Esophagus squamous epithelium (tissue), 5 donors: ENCODE data around the gene FBXO2. TPM values are rescaled to one million over a fixed set of nuclear protein-coding genes. Genes with fewer than 3 reads are reported as not detected.
A peak's percentile ranks its signal among the peaks of the same experiment; 100 is the strongest.

Source experiments
- DNase-seq: peaks from one replicate; lab custom pipeline; 2025; lab: John Stamatoyannopoulos, UW
- H3K27ac ChIP-seq, 4 donors: fragments of 200-600 bp; sonication (generic); one replicate each; pipeline ENCODE4 v1.5.1; 2016 to 2019; ENCODE audit warnings: mild to moderate bottlenecking in 1 of 4
- H3K27me3 ChIP-seq, 4 donors: fragments of 200-600 bp; sonication (generic); 1 replicate in 3 of 4; 2 replicates in 1 of 4; pipeline versions ENCODE4 v1.5.1 to v1.6.0; 2017 to 2021; ENCODE audit warnings: antibody characterized with exemption in 1 of 4
- H3K36me3 ChIP-seq, 3 donors: fragments of 200-600 bp; sonication (generic); one replicate each; pipeline ENCODE4 v1.5.1; 2016 to 2019
- H3K4me1 ChIP-seq, 3 donors: fragments of 200-600 bp; sonication (generic); one replicate each; pipeline ENCODE4 v1.5.1; 2017 to 2019
- H3K4me3 ChIP-seq, 4 donors: fragments of 200-600 bp; sonication (generic); 1 replicate in 3 of 4; 2 replicates in 1 of 4; pipeline ENCODE4 v1.5.1; 2016 to 2019; ENCODE audit warnings: mild to moderate bottlenecking in 2 of 4, moderate library complexity in 1 of 4
- H3K9me3 ChIP-seq, 3 donors: fragments of 200-600 bp; sonication (generic); one replicate each; pipeline ENCODE4 v1.5.1; 2016 to 2019
- POLR2A ChIP-seq, 4 donors: fragments of 450-650 bp; IDR thresholded peaks; one replicate each; pipeline ENCODE4 v1.6.1; 2017; ENCODE audit warnings: antibody characterized with exemption in 4 of 4, mild to moderate bottlenecking in 4 of 4, moderate library complexity in 3 of 4
- WGBS, 2 donors: methylation state at CpG; one replicate each; pipeline ENCODE4 v1.1.5; 2018; 5-methylcytosine and 5-hydroxymethylcytosine counted together
- intact Hi-C: fragments of 100-400 bp; cut with DNase I; formaldehyde crosslinking; loops from one replicate; pipeline ENCODE4 v1.15.0; 2022
- total RNA-seq, 4 donors: library from RNA; depleted of rRNA; stranded (reverse); fragments of >200 nt; gene quantifications; one replicate each; pipeline ENCODE4 v1.1.0, GENCODE V29; 2016
- TF ChIP-seq, protein P1 (sequence below), 6 experiments: fragments of 450-650 bp in 4 of 6; fragments of 200-600 bp in 2 of 6; sonication (generic) in 2 of 6; IDR thresholded peaks; one replicate each; pipeline ENCODE4 v1.5.1; 2016 to 2019; ENCODE audit warnings: antibody characterized with exemption in 6 of 6, mild to moderate bottlenecking in 4 of 6, moderate library complexity in 4 of 6
- donor health status: DM: yes; HTN: yes; CAD: no.

FBXO2 gene
- total RNA-seq, 4 donors from 2014 or later = 2.6 to 13.6 (median 8.0) TPM

DNA sequence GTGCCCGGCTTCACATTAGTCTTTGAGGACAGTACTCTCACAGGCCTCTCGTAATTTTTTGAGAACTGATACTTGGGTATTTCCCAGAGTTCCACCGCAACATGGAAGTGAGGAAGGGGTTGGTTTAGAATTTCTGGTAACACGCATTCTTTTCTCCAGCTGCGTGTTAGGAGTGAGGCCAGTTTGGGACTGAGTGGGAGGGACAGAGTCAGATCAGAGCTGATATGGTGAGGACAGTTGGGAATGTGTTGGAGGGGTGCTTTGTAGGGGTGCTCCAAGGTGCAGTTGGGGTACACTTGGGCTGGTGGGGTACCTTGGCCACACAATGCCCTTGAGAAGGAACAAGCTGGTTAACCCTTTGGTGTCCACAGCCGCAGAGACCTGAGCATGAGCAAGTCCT is 16.5 kb upstream of the FBXO2 start:
- 47 to 74% methylated on average over 5 to 6 of the region's 6 CpGs for WGBS, 2 donors
- no peak for TF ChIP-seq POLR2A (IDR thresholded peaks at IDR 0.05)
- TF ChIP-seq, protein P1, sequence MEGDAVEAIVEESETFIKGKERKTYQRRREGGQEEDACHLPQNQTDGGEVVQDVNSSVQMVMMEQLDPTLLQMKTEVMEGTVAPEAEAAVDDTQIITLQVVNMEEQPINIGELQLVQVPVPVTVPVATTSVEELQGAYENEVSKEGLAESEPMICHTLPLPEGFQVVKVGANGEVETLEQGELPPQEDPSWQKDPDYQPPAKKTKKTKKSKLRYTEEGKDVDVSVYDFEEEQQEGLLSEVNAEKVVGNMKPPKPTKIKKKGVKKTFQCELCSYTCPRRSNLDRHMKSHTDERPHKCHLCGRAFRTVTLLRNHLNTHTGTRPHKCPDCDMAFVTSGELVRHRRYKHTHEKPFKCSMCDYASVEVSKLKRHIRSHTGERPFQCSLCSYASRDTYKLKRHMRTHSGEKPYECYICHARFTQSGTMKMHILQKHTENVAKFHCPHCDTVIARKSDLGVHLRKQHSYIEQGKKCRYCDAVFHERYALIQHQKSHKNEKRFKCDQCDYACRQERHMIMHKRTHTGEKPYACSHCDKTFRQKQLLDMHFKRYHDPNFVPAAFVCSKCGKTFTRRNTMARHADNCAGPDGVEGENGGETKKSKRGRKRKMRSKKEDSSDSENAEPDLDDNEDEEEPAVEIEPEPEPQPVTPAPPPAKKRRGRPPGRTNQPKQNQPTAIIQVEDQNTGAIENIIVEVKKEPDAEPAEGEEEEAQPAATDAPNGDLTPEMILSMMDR (IDR thresholded peaks at IDR 0.05) = no peak
- intact Hi-C loops = no loop called here

DNA sequence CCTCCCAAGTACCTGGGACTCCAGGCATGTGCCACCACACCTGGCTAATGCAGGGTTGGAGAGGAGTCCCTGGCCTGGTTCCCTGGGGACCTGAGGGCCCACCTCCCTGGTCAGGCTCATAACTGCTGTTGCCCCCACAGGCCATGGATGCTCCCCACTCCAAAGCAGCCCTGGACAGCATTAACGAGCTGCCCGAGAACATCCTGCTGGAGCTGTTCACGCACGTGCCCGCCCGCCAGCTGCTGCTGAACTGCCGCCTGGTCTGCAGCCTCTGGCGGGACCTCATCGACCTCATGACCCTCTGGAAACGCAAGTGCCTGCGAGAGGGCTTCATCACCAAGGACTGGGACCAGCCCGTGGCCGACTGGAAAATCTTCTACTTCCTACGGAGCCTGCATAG is 14.3 kb upstream of the FBXO2 start:
- Histone ChIP-seq H3K27me3 (no peaks in the 10 kb centered on the region), H3K27ac (no peak overlapping the region), H3K9me3 (no peaks in the 10 kb centered on the region), H3K36me3 (peaks cover 0 to 52% (median 8%) of the 10 kb centered on the region in 3 donors), H3K4me1 (peaks cover 2 to 15% (median 3%) of the 10 kb centered on the region in 3 donors), H3K4me3 (no peak overlapping the region)
- TF ChIP-seq, protein P1 (IDR thresholded peaks at IDR 0.05) = no peak
- no peak for TF ChIP-seq POLR2A (IDR thresholded peaks at IDR 0.05)
- no peak for DNase-seq
- WGBS, 2 donors = 77 to 84% methylated on average over 9 to 11 of the region's 14 CpGs
- intact Hi-C loops = no loop called here

More for the DNA sequence above, 16.5 kb upstream of the FBXO2 start:
- Histone ChIP-seq H3K27ac (no peak overlapping the region), H3K4me3 (no peak overlapping the region), H3K27me3 (no peaks in the 10 kb centered on the region), H3K36me3 (peaks cover 10 to 75% (median 18%) of the 10 kb centered on the region in 3 donors), H3K9me3 (no peaks in the 10 kb centered on the region), H3K4me1 (no peaks in the 10 kb centered on the region)
- DNase-seq = no peak

DNA sequence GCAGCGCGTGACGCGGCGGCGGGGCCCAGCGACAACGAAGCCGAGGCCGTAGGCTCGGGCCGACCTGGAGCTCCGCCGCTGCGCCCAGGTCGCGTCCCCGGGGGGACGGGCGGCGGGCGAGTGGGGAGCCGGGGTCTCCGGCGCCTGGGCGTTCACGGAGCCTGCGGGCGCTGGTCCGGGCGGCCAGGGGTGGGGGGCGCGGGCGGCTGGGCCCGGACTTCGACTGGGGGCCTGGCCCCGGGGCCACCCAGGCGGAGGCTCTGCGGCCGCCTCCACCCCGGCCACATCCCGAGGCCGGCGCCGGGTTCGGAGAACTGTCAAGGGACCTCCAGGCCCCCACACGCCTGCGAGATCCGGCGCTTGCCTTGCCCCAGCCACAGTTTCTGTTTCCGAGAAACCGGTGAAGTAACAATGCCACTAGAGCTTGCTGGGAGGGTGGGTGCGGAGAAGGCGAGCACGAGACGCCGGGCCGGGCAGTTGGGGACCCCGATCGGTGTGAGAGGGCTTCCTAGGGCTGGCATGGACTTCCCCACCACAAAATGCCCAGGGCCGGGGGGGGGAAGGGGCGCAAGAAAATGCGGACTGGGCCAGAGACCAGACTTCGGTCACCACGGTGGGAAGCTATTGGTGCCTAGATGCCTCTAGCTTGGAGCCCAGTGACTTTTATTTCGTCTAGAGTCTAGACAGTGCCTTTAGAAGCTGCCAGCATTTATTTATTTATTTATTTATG is 10.3 kb upstream of the FBXO2 start:
- peaks cover 0 to 44% (median 3%) of the 10 kb centered on the region in 3 donors for H3K36me3 ChIP-seq
- peaks cover 2 to 16% (median 3%) of the 10 kb centered on the region in 3 donors for H3K4me1 ChIP-seq
- H3K4me3 ChIP-seq = peak overlapping the region; percentile 61 to 97 (median 72)
- no peak for DNase-seq
- H3K27ac ChIP-seq = peak overlapping the region; percentile 80 to 92 (median 86)
- TF ChIP-seq POLR2A (IDR thresholded peaks at IDR 0.05) = no peak
- TF ChIP-seq, protein P1 (IDR thresholded peaks at IDR 0.05) = no peak
- no peaks in the 10 kb centered on the region for H3K9me3 ChIP-seq
- 2 to 3% methylated on average over 4 to 20 of the region's 66 CpGs for WGBS, 2 donors
- H3K27me3 ChIP-seq = no peaks in the 10 kb centered on the region
- intact Hi-C loops = no loop called here

DNA sequence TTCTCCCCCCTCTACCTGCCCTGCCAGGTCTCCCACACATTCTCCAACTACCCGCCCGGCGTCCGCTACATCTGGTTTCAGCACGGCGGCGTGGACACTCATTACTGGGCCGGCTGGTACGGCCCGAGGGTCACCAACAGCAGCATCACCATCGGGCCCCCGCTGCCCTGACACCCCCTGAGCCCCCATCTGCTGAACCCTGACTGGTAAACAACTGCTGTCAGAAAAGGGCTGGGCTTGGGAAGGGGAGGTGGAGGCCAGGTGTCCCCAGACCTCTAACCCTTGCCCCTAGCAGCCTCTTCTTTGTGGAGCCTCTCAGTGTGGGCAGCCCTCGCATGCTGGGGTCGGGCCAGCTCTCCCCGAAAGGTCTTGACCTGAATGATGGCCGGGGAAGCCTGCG is 6.9 kb upstream of the FBXO2 start:
- no peaks in the 10 kb centered on the region for H3K27me3 ChIP-seq
- WGBS, 2 donors = 74 to 87% methylated on average over 10 to 11 of the region's 17 CpGs
- TF ChIP-seq, protein P1 (IDR thresholded peaks at IDR 0.05) = no peak
- H3K4me1 ChIP-seq = peaks cover 2 to 16% (median 3%) of the 10 kb centered on the region in 3 donors
- H3K9me3 ChIP-seq = no peaks in the 10 kb centered on the region
- peaks cover 3 to 61% (median 7%) of the 10 kb centered on the region in 3 donors for H3K36me3 ChIP-seq
- H3K4me3 ChIP-seq = no peak overlapping the region
- DNase-seq = no peak
- intact Hi-C loops = no loop called here
- no peak overlapping the region for H3K27ac ChIP-seq

DNA sequence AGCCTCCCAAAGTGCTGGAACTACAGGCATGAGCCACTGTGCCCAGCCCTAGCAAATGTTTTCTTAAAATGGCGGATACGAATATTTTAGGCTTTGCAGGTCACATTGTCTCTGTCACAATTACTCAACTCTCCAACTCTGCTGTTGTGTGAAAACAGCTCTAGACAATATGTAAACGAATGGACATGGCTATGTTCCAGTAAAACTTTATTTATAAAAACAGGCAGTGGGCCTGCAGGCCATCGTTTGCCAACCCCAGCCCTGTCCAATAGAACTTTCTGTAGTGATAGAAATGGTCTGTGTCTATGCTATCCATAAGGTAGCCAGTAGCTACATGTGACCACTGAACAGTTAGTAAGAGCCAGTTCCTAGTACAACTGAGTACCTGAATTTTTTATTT is 5.5 kb upstream of the FBXO2 start:
- H3K36me3 ChIP-seq = peaks cover 3 to 61% (median 7%) of the 10 kb centered on the region in 3 donors
- no peak overlapping the region for H3K27ac ChIP-seq
- no peak for DNase-seq
- H3K9me3 ChIP-seq = no peaks in the 10 kb centered on the region
- peaks cover 11 to 24% (median 14%) of the 10 kb centered on the region in 3 donors for H3K4me1 ChIP-seq
- 88% methylated on average over 4 of the region's 4 CpGs for WGBS, 2 donors
- TF ChIP-seq, protein P1 (IDR thresholded peaks at IDR 0.05) = no peak
- no peak for TF ChIP-seq POLR2A (IDR thresholded peaks at IDR 0.05)
- H3K4me3 ChIP-seq = no peak overlapping the region
- no peaks in the 10 kb centered on the region for H3K27me3 ChIP-seq
- intact Hi-C loops = no loop called here
